Transverse colon (tissue), 4 donors: ENCODE measurements around the gene AKT3.

Experiments
- POLR2AphosphoS5 ChIP-seq, 3 donors: sonication (generic); formaldehyde crosslinking; IDR thresholded peaks; one replicate each; pipeline ENCODE4 v1.6.1; 2016; ENCODE audit warnings: antibody characterized with exemption in 3 of 3
- TF ChIP-seq, protein P1 (sequence below), 5 experiments: fragments of 200-600 bp in 3 of 5; fragments of 450-650 bp in 2 of 5; sonication (generic) in 3 of 5; IDR thresholded peaks; 1 replicate in 2 of 5; 2 replicates in 3 of 5; pipeline ENCODE4 v1.5.1; 2016 to 2017; ENCODE audit warnings: antibody characterized with exemption in 5 of 5, inconsistent platforms in 3 of 5, mild to moderate bottlenecking in 2 of 5, moderate library complexity in 1 of 5

DNA sequence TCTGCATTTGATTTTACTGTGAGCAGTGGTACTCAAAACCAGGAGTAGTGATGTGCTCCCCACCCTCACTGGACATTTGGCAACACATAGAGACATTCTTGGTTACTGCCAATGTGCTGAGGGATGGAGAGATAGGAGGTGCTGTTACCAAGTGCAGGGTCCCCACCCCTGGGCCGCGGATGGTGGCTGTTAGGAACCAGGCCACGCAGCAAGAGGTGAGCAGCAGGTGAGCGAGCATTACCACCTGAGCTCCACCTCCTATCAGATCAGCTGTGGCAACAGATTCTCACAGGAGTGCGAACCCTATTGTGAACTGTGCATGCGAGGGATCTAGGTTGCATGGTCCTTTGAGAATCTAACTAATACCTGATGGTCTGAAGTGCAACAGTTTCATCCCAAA is 95.7 kb downstream of the AKT3 start:
- no peak for TF ChIP-seq POLR2AphosphoS5 (IDR thresholded peaks at IDR 0.05)
- TF ChIP-seq, protein P1, sequence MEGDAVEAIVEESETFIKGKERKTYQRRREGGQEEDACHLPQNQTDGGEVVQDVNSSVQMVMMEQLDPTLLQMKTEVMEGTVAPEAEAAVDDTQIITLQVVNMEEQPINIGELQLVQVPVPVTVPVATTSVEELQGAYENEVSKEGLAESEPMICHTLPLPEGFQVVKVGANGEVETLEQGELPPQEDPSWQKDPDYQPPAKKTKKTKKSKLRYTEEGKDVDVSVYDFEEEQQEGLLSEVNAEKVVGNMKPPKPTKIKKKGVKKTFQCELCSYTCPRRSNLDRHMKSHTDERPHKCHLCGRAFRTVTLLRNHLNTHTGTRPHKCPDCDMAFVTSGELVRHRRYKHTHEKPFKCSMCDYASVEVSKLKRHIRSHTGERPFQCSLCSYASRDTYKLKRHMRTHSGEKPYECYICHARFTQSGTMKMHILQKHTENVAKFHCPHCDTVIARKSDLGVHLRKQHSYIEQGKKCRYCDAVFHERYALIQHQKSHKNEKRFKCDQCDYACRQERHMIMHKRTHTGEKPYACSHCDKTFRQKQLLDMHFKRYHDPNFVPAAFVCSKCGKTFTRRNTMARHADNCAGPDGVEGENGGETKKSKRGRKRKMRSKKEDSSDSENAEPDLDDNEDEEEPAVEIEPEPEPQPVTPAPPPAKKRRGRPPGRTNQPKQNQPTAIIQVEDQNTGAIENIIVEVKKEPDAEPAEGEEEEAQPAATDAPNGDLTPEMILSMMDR (IDR thresholded peaks at IDR 0.05), result no peak
